HepG2 (cell line): Measurements from ENCODE around the gene ITGA6. TPM values are rescaled to one million over a fixed set of nuclear protein-coding genes. Genes with fewer than 3 reads are reported as not detected.
A peak's percentile ranks its signal among the peaks of the same experiment; 100 is the strongest.

ENCODE experiments used
- ARNT ChIP-seq: fragments of 450-650 bp; IDR thresholded peaks from 2 replicates; pipeline ENCODE4 v1.6.1; 2017
- DPF2 ChIP-seq: sonication (generic); formaldehyde crosslinking; IDR thresholded peaks from 2 replicates; pipeline ENCODE4 v1.4.0; 2020; ENCODE audit warnings: mild to moderate bottlenecking, low read depth, missing genetic modification reagents, borderline replicate concordance
- FOXA1 ChIP-seq, 2 experiments: fragments of 450-650 bp in 1 of 2; sonication (generic) in 1 of 2; formaldehyde crosslinking in 1 of 2; IDR thresholded peaks; 2 replicates each; pipeline versions ENCODE4 v1.4.0 to v1.6.1; 2016 to 2020; ENCODE audit warnings: missing genetic modification reagents in 1 of 2
- HIC2 ChIP-seq: sonication (generic); formaldehyde crosslinking; IDR thresholded peaks from 2 replicates; pipeline ENCODE4 v1.9.0; 2022; ENCODE audit warnings: low read depth, missing genetic modification reagents
- IRF9 ChIP-seq: sonication (generic); formaldehyde crosslinking; IDR thresholded peaks from 2 replicates; pipeline ENCODE4 v1.8.0; 2022; ENCODE audit warnings: missing genetic modification reagents, mild to moderate bottlenecking, borderline replicate concordance
- JDP2 ChIP-seq: sonication (generic); formaldehyde crosslinking; IDR thresholded peaks from 2 replicates; pipeline ENCODE4 v1.8.1; 2022; ENCODE audit warnings: missing genetic modification reagents, borderline replicate concordance
- KLF12 ChIP-seq: sonication (generic); formaldehyde crosslinking; IDR thresholded peaks from 2 replicates; pipeline ENCODE4 v1.4.0; 2020; ENCODE audit warnings: missing genetic modification reagents, borderline replicate concordance
- KLF6 ChIP-seq: IDR thresholded peaks from 2 replicates; pipeline ENCODE4 v1.8.0; 2016; ENCODE audit warnings: missing biosample characterization, missing genetic modification reagents
- MTA1 ChIP-seq: sonication (generic); formaldehyde crosslinking; IDR thresholded peaks from 2 replicates; pipeline ENCODE4 v1.4.0; 2020; ENCODE audit warnings: missing genetic modification reagents, mild to moderate bottlenecking, borderline replicate concordance
- NFIB ChIP-seq: sonication (generic); formaldehyde crosslinking; IDR thresholded peaks from 2 replicates; pipeline ENCODE4 v1.9.0; 2021; ENCODE audit warnings: missing genetic modification reagents, mild to moderate bottlenecking, borderline replicate concordance
- RARA ChIP-seq: IDR thresholded peaks from 2 replicates; pipeline ENCODE4 v1.6.1; 2016; ENCODE audit warnings: missing genetic modification reagents, missing compliant biosample characterization
- RFX5 ChIP-seq: IDR thresholded peaks from 2 replicates; pipeline ENCODE4 v1.6.1; 2011; ENCODE audit warnings: low read depth, low read length, improper control_type of control experiment
- RFXAP ChIP-seq: sonication (generic); formaldehyde crosslinking; IDR thresholded peaks from 2 replicates; pipeline ENCODE4 v1.4.0; 2020; ENCODE audit warnings: missing genetic modification reagents, borderline replicate concordance
- SMC3 ChIP-seq: IDR thresholded peaks from 2 replicates; pipeline ENCODE4 v1.6.1; 2011; ENCODE audit warnings: low read length, improper control_type of control experiment
- SNAPC5 ChIP-seq: sonication (generic); formaldehyde crosslinking; IDR thresholded peaks from 2 replicates; pipeline ENCODE4 v1.8.1; 2023; ENCODE audit warnings: mild to moderate bottlenecking, missing genetic modification reagents, borderline replicate concordance
- SRSF9 ChIP-seq: fragments of 200-400 bp; formaldehyde crosslinking; IDR thresholded peaks from 2 replicates; pipeline ENCODE4 v1.6.1; 2018; ENCODE audit warnings: borderline replicate concordance, mild to moderate bottlenecking, low read depth, low read length; ENCODE audit not compliant: insufficient read depth, poor library complexity, severe bottlenecking
- TAF1 ChIP-seq: sonication (generic); formaldehyde crosslinking; IDR thresholded peaks from 2 replicates; pipeline ENCODE4 v1.4.0; 2020; ENCODE audit warnings: missing genetic modification reagents
- TBL1XR1 ChIP-seq: fragments of 150-350 bp; IDR thresholded peaks from 2 replicates; pipeline ENCODE4 v1.6.1; 2014; ENCODE audit warnings: borderline replicate concordance, low read length; ENCODE audit not compliant: partially characterized antibody
- TMF1 ChIP-seq: sonication (generic); formaldehyde crosslinking; IDR thresholded peaks from 2 replicates; pipeline ENCODE4 v1.8.1; 2022; ENCODE audit warnings: low read depth, missing genetic modification reagents
- TRIM24 ChIP-seq: sonication (generic); formaldehyde crosslinking; IDR thresholded peaks from 2 replicates; pipeline ENCODE4 v1.8.0; 2022; ENCODE audit warnings: mild to moderate bottlenecking, missing genetic modification reagents
- ZNF30 ChIP-seq: sonication (generic); formaldehyde crosslinking; IDR thresholded peaks from 2 replicates; pipeline ENCODE4 v1.5.0; 2020; ENCODE audit warnings: mild to moderate bottlenecking, missing genetic modification reagents
- ZNF441 ChIP-seq: sonication (generic); formaldehyde crosslinking; IDR thresholded peaks from 2 replicates; pipeline ENCODE4 v1.7.0; 2021; ENCODE audit warnings: missing genetic modification reagents, borderline replicate concordance
- ZNF639 ChIP-seq: conservative IDR thresholded peaks from 2 replicates; pipeline ENCODE4 v1.6.1; 2018; ENCODE audit warnings: missing genetic modification reagents
- polyA plus RNA-seq, 8 experiments: library from polyadenylated mRNA; depleted of rRNA in 3 of 8; stranded (reverse) in 7 of 8; unstranded in 1 of 8; fragments of >200 nt; fragmentation: Illumina TruSeq in 4 of 8; extraction: Trizol in 4 of 8; gene quantifications; 2 replicates each; pipeline versions ENCODE4 v1.2.1 to v1.2.3, GENCODE V29; 2011 to 2016; ENCODE audit warnings: low read depth in 4 of 8, missing spikeins in 1 of 8, mixed read lengths in 1 of 8; ENCODE audit not compliant: insufficient read depth in 1 of 8
- total RNA-seq, 5 experiments: library from RNA; depleted of rRNA; stranded (reverse); fragments of >200 nt; fragmentation: Illumina TruSeq; extraction: Trizol; gene quantifications; 2 replicates each; pipeline ENCODE4 v1.2.3, GENCODE V29; 2016; ENCODE audit warnings: low read depth in 1 of 5

ITGA6 gene
- total and polyA plus RNA-seq, 2 of the 13 experiments (the other 11 are each of a cell fraction or from before 2014, with no cell fraction given) = 24.0 to 92.5 TPM

- peak; percentile 28 for TF ChIP-seq MTA1 (CRISPR knock-in tag)
- TF ChIP-seq ZNF30 (CRISPR knock-in tag) = no peak
- TF ChIP-seq RARA (CRISPR knock-in tag) = peak; percentile 75
- TF ChIP-seq SNAPC5 (CRISPR knock-in tag) = no peak
- TF ChIP-seq SRSF9 = no peak
- TF ChIP-seq DPF2 (CRISPR knock-in tag) = peak; percentile 74
- no peak for TF ChIP-seq TAF1
- no peak for TF ChIP-seq JDP2 (CRISPR knock-in tag)
- TF ChIP-seq TMF1 (CRISPR knock-in tag) = no peak
- peak; percentile 73; the same call in 1 of the 2 replicates for TF ChIP-seq HIC2 (CRISPR knock-in tag)
- 0 out of 2 replicates have a peak, but pooled peaks have one; percentile 52 for TF ChIP-seq ZNF441 (CRISPR knock-in tag)
- no peak for TF ChIP-seq KLF12 (CRISPR knock-in tag)
- no peak for TF ChIP-seq TRIM24 (CRISPR knock-in tag)
- no peak for TF ChIP-seq RFX5
- no peak for TF ChIP-seq SMC3
- TF ChIP-seq ARNT = no peak
- TF ChIP-seq NFIB (CRISPR knock-in tag) = no peak
- no peak for TF ChIP-seq IRF9
- TF ChIP-seq KLF6 (CRISPR knock-in tag) = no peak
- no peak for TF ChIP-seq FOXA1 (IDR thresholded peaks at IDR 0.05)
- no peak; the same call in 1 of the 2 replicates for TF ChIP-seq FOXA1 (CRISPR knock-in tag; IDR thresholded peaks at IDR 0.05)
- peak; percentile 40 for TF ChIP-seq TBL1XR1
- 0 out of 2 replicates have a peak, but pooled peaks have one; percentile 31 for TF ChIP-seq RFXAP
- TF ChIP-seq ZNF639 (CRISPR knock-in tag) = no peak
These were observed 53.2 kb downstream of the ITGA6 start (continued) for GRCh38 chr2:172480301-172481218.
